WTC11 (cell line): ENCODE data around the gene S100A13. TPM values are rescaled to one million over a fixed set of nuclear protein-coding genes. Genes with fewer than 3 reads are reported as not detected.
"Not testable (repeated sequence)": the region's sequence is repeated elsewhere in the genome, so short reads cannot be mapped to it uniquely, and the experiment has no call there.

Experiments used
- ATAC-seq: fragments of 200-7000 bp; cut with Tn5 transposase; 2 replicates; pipeline ENCODE4 v1.10.0; 2021; ENCODE audit warnings: mild to moderate bottlenecking, moderate library complexity
- CTCF ChIA-PET: fragments of 300-600 bp; sonication (Branson Sonifier 250); formaldehyde crosslinking; loops from one replicate; lab custom pipeline; 2021; ENCODE audit warnings: antibody characterized with exemption; lab: Charles Lee
- POLR2A ChIA-PET: fragments of 350-600 bp; sonication (Branson Sonifier 250); formaldehyde crosslinking; loops from one replicate; lab custom pipeline; 2021; ENCODE audit warnings: antibody characterized with exemption; lab: Charles Lee
- DNase-seq: peaks from one replicate; pipeline ENCODE4 v3.0.0; 2021; ENCODE audit warnings: low spot score
- H3K27ac Mint-ChIP-seq: 2 replicates; pipeline ENCODE4 v1.8.0; 2021; ENCODE audit warnings: mixed read lengths
- H3K27me3 Mint-ChIP-seq: 2 replicates; pipeline ENCODE4 v1.8.0; 2021; ENCODE audit warnings: low read depth, mild to moderate bottlenecking, moderate library complexity, mixed read lengths
- H3K36me3 Mint-ChIP-seq: 2 replicates; pipeline ENCODE4 v1.8.0; 2021; ENCODE audit warnings: mixed read lengths
- H3K4me1 Mint-ChIP-seq: 2 replicates; pipeline ENCODE4 v1.8.0; 2022; ENCODE audit warnings: mixed read lengths
- H3K4me3 Mint-ChIP-seq: 2 replicates; pipeline ENCODE4 v1.8.0; 2021; ENCODE audit warnings: mild to moderate bottlenecking, moderate library complexity, mixed read lengths
- H3K9me3 Mint-ChIP-seq: 2 replicates; pipeline ENCODE4 v1.8.0; 2021; ENCODE audit warnings: mixed read lengths
- ATF3 ChIP-seq: sonication (generic); formaldehyde crosslinking; conservative IDR thresholded peaks from 2 replicates; pipeline ENCODE4 v1.8.1; 2022; ENCODE audit warnings: mild to moderate bottlenecking, missing genetic modification reagents
- CDX4 ChIP-seq: fragments of 250-450 bp; sonication (Bioruptor Pico); IDR thresholded peaks from 2 replicates; pipeline ENCODE4 v1.9.0; 2021; ENCODE audit warnings: moderate library complexity, mild to moderate bottlenecking, inconsistent platforms, borderline replicate concordance
- E2F4 ChIP-seq: sonication (generic); formaldehyde crosslinking; IDR thresholded peaks from 2 replicates; pipeline ENCODE4 v1.8.1; 2022; ENCODE audit warnings: low read depth, mild to moderate bottlenecking, moderate library complexity, missing genetic modification reagents, borderline replicate concordance
- EMX1 ChIP-seq: fragments of 250-450 bp; sonication (Bioruptor Pico); IDR thresholded peaks from 2 replicates; pipeline ENCODE4 v1.8.0; 2021; ENCODE audit warnings: mild to moderate bottlenecking
- ERG ChIP-seq: fragments of 250-450 bp; sonication (Bioruptor Pico); IDR thresholded peaks from 2 replicates; pipeline ENCODE4 v1.8.0; 2021; ENCODE audit warnings: mild to moderate bottlenecking
- GABPB1 ChIP-seq: sonication (generic); formaldehyde crosslinking; IDR thresholded peaks from 2 replicates; pipeline ENCODE4 v1.8.1; 2023; ENCODE audit warnings: mild to moderate bottlenecking, missing genetic modification reagents
- KAT7 ChIP-seq: sonication (generic); formaldehyde crosslinking; IDR thresholded peaks from 2 replicates; pipeline ENCODE4 v1.8.1; 2023; ENCODE audit warnings: missing genetic modification reagents, mild to moderate bottlenecking, borderline replicate concordance
- NFE2L1 ChIP-seq: sonication (generic); formaldehyde crosslinking; IDR thresholded peaks from 2 replicates; pipeline ENCODE4 v1.8.1; 2023; ENCODE audit warnings: missing genetic modification reagents
- NR3C1 ChIP-seq: sonication (generic); formaldehyde crosslinking; conservative IDR thresholded peaks from 2 replicates; pipeline ENCODE4 v1.8.1; 2023; ENCODE audit warnings: low read depth, mild to moderate bottlenecking, missing genetic modification reagents
- RELA ChIP-seq: sonication (generic); formaldehyde crosslinking; IDR thresholded peaks from 2 replicates; pipeline ENCODE4 v1.8.1; 2022; ENCODE audit warnings: missing genetic modification reagents, mild to moderate bottlenecking, borderline replicate concordance
- RORB ChIP-seq: fragments of 250-450 bp; sonication (Bioruptor Pico); IDR thresholded peaks from 2 replicates; pipeline ENCODE4 v1.9.0; 2021; ENCODE audit warnings: mild to moderate bottlenecking
- TCF7 ChIP-seq: sonication (generic); formaldehyde crosslinking; IDR thresholded peaks from 2 replicates; pipeline ENCODE4 v1.8.0; 2022; ENCODE audit warnings: mild to moderate bottlenecking, low read depth, missing genetic modification reagents, moderate library complexity
- ZNF219 ChIP-seq: sonication (generic); formaldehyde crosslinking; IDR thresholded peaks from 2 replicates; pipeline ENCODE4 v1.8.0; 2023; ENCODE audit warnings: missing genetic modification reagents, mild to moderate bottlenecking, borderline replicate concordance
- ZNF232 ChIP-seq: sonication (generic); formaldehyde crosslinking; IDR thresholded peaks from 2 replicates; pipeline ENCODE4 v1.8.0; 2022; ENCODE audit warnings: mild to moderate bottlenecking, missing genetic modification reagents
- ZNF317 ChIP-seq: sonication (generic); formaldehyde crosslinking; IDR thresholded peaks from 2 replicates; pipeline ENCODE4 v1.8.1; 2023; ENCODE audit warnings: low read depth, mild to moderate bottlenecking, moderate library complexity, missing genetic modification reagents, borderline replicate concordance
- ZNF416 ChIP-seq: fragments of 250-450 bp; sonication (Bioruptor Pico); IDR thresholded peaks from 2 replicates; pipeline ENCODE4 v1.9.0; 2021; ENCODE audit warnings: mild to moderate bottlenecking, inconsistent platforms
- ZNF671 ChIP-seq: fragments of 250-450 bp; sonication (Bioruptor Pico); IDR thresholded peaks from 2 replicates; pipeline ENCODE4 v1.8.0; 2021; ENCODE audit warnings: mild to moderate bottlenecking
- total RNA-seq: library from RNA; stranded (reverse); gene quantifications from 3 replicates; pipeline ENCODE4 v1.2.3, GENCODE V29; 2021
- TF ChIP-seq, protein P1 (sequence below): sonication (generic); formaldehyde crosslinking; IDR thresholded peaks from 2 replicates; pipeline ENCODE4 v1.8.0; 2022; ENCODE audit warnings: mild to moderate bottlenecking, missing genetic modification reagents
- TF ChIP-seq, protein P2 (sequence below): sonication (generic); formaldehyde crosslinking; IDR thresholded peaks from 2 replicates; pipeline ENCODE4 v1.8.1; 2023; ENCODE audit warnings: mild to moderate bottlenecking, missing genetic modification reagents, moderate library complexity

Gene S100A13
- total RNA-seq, 1 experiment from 2014 or later = 68.4 TPM

DNA sequence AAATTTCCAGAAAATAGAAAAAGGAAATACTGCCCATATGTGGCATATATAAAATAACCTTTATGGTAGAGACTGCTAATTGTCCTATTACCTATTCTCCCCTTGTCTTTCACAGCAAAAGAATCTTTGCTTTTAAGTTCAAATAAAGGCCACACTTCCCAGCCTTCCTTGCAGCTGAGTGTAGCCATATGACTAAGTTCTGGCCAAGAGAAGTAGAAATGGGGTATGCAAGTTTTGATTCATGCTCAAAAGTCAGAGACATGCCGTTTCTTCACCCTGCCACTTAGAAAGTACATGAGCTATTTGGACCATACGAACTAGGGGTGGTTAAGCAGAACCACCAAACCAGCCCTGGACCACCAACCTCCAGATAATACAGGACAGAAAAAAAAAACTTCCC is 43.3 kb downstream of the S100A13 start (continued):
- TF ChIP-seq NR3C1 (no peak), RELA (no peak), ZNF416 (CRISPR knock-in tag) (no peak), RORB (CRISPR knock-in tag) (no peak)

- H3K9me3 Mint-ChIP-seq, H3K27me3 Mint-ChIP-seq, DNase-seq, H3K36me3 Mint-ChIP-seq, H3K4me3 Mint-ChIP-seq, ATAC-seq, H3K27ac Mint-ChIP-seq: not testable (repeated sequence)
- peaks cover 11% of the 10 kb centered on the region for H3K4me1 Mint-ChIP-seq
- POLR2A ChIA-PET = interaction anchor here (0.7 kb wide), 1 partner anchor 711 kb away, joined by 3 read pairs; no protein-coding TSS in a partner anchor
- CTCF ChIA-PET = interaction anchor here (5.2 kb wide), 1 partner anchor 45 kb away, joined by 29 read pairs; the partner anchor contains the start of genes S100A1 and S100A13
These were observed 43.8 kb downstream of the S100A13 start for GRCh38 chr1:153583514-153583913.

GRCh38 chr1:153582836-153583235 is 44.5 kb downstream of the S100A13 start:
- H3K27ac Mint-ChIP-seq, H3K9me3 Mint-ChIP-seq, H3K4me3 Mint-ChIP-seq, DNase-seq, ATAC-seq, H3K27me3 Mint-ChIP-seq, H3K36me3 Mint-ChIP-seq, POLR2A ChIA-PET: not testable (repeated sequence)
- CTCF ChIA-PET = interaction anchor here (0.9 to 5.2 kb wide), 3 partner anchors 10 to 45 kb away, joined by 3 to 29 read pairs (median 3); partner anchors contain the start of genes S100A1 and S100A13
- H3K4me1 Mint-ChIP-seq = peaks cover 15% of the 10 kb centered on the region

DNA sequence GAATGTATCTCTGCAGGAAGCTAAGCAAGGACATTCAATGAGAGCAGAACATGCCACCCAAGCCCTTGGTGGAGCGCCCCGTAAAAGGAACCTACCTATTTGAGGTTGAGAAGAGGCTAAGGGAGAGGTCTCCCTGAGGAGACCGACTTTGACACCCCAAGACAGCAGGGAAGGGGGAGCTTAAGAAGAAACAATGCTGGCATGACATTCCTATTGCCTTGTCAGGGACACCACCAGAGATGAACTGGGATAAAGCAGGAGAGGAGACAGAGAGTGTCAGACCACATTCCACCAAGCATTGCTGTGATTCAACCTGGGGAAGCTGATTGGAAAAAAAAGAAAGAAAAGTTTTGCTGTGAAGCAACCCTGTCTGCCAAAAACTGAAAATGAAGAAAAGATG is 48.4 kb downstream of the S100A13 start:
- ChIA-PET POLR2A (interaction anchor here (0.6 kb wide), 1 partner anchor 787 kb away, joined by 7 read pairs; no protein-coding TSS in a partner anchor), CTCF (interaction anchor here (1.2 to 2.4 kb wide), 3 partner anchors 11 to 48 kb away, joined by 5 to 9 read pairs (median 6); partner anchors contain the start of genes S100A13 and S100A16)
- peaks cover 3% of the 10 kb centered on the region; the same call in 1 of the 2 replicates for H3K36me3 Mint-ChIP-seq
- no peaks in the 10 kb centered on the region for H3K9me3 Mint-ChIP-seq
- ATAC-seq = no peak
- H3K27ac Mint-ChIP-seq = no peak overlapping the region
- no peak for DNase-seq
- H3K4me3 Mint-ChIP-seq = no peak overlapping the region
- H3K4me1 Mint-ChIP-seq = peaks cover 18% of the 10 kb centered on the region
- no peak for TF ChIP-seq EMX1 (CRISPR knock-in tag)
- TF ChIP-seq, protein P1, sequence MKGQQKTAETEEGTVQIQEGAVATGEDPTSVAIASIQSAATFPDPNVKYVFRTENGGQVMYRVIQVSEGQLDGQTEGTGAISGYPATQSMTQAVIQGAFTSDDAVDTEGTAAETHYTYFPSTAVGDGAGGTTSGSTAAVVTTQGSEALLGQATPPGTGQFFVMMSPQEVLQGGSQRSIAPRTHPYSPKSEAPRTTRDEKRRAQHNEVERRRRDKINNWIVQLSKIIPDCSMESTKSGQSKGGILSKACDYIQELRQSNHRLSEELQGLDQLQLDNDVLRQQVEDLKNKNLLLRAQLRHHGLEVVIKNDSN (CRISPR knock-in tag) = no peak
- no peak for TF ChIP-seq CDX4 (CRISPR knock-in tag)
- TF ChIP-seq ATF3 (CRISPR knock-in tag) = no peak
- no peak for TF ChIP-seq RELA
- 0 out of 2 replicates have a peak, but pooled peaks cover 2% of the 10 kb centered on the region for H3K27me3 Mint-ChIP-seq

DNA sequence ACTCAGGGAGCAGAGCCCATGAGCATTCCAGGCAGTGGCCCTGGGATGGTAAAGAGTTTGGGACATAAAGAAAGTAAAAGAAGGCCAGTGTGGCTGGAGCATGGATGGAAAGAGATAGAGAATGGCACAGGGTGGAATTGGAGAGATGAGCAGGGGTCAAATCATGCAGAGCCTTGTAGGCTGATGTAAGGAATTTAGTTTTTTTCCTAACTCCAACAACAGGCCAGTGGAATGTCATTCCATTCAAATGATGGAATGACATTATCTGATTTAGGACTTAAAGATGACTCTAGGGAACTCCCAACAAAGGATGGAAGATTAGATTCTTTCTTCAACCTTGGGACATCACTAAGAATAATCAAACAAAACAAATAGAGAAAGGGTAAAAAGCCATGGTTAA is 48.8 kb downstream of the S100A13 start:
- TF ChIP-seq ZNF232 (CRISPR knock-in tag) (no peak), KAT7 (CRISPR knock-in tag) (no peak), ZNF671 (no peak), ZNF416 (CRISPR knock-in tag) (no peak), TCF7 (CRISPR knock-in tag) (no peak), NFE2L1 (CRISPR knock-in tag) (no peak), ERG (CRISPR knock-in tag) (no peak), ZNF219 (CRISPR knock-in tag) (no peak), E2F4 (CRISPR knock-in tag) (no peak), GABPB1 (CRISPR knock-in tag) (no peak), ZNF317 (CRISPR knock-in tag) (no peak)
- TF ChIP-seq, protein P2, sequence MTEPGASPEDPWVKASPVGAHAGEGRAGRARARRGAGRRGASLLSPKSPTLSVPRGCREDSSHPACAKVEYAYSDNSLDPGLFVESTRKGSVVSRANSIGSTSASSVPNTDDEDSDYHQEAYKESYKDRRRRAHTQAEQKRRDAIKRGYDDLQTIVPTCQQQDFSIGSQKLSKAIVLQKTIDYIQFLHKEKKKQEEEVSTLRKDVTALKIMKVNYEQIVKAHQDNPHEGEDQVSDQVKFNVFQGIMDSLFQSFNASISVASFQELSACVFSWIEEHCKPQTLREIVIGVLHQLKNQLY (CRISPR knock-in tag) = no peak
- TF ChIP-seq, all 79 proteins: peak for 0
- Mint-ChIP-seq H3K9me3 (no peaks in the 10 kb centered on the region), H3K4me3 (no peak overlapping the region), H3K27me3 (0 out of 2 replicates have a peak, but pooled peaks cover 2% of the 10 kb centered on the region), H3K27ac (no peak overlapping the region), H3K36me3 (peaks cover 3% of the 10 kb centered on the region; the same call in 1 of the 2 replicates), H3K4me1 (peaks cover 16% of the 10 kb centered on the region)
- ChIA-PET CTCF (interaction anchor here (1.2 to 2.4 kb wide), 5 partner anchors 10 to 84 kb away, joined by 5 to 9 read pairs (median 6); partner anchors contain the start of genes CHTOP, S100A13 and S100A16), POLR2A (no interaction called here)
- no peak for ATAC-seq
- DNase-seq = no peak
